Measurements from ENCODE around the gene GRIK3. TPM values are rescaled to one million over a fixed set of nuclear protein-coding genes. Genes with fewer than 3 reads are reported as not detected.
"Not testable (repeated sequence)": the region's sequence is repeated elsewhere in the genome, so short reads cannot be mapped to it uniquely, and the experiment has no call there.

GRIK3 gene
- total RNA-seq, 2 donors from 2014 or later = 0.30 to 0.55 TPM

- H3K4me3 ChIP-seq = no peak overlapping the region
- H3K27ac ChIP-seq = no peak overlapping the region
- no peaks in the 10 kb centered on the region for H3K27me3 ChIP-seq
- H3K9me3 ChIP-seq = no peaks in the 10 kb centered on the region
- H3K4me1 ChIP-seq = no peaks in the 10 kb centered on the region
- H3K36me3 ChIP-seq = no peaks in the 10 kb centered on the region
- DNase-seq (ENCODE audit: low spot score) = no peak
- no peak for TF ChIP-seq CTCF (IDR thresholded peaks at IDR 0.05)
Observed at GRCh38 chr1:36769886-36770830, 264.2 kb downstream of the GRIK3 start.

GRCh38 chr1:36768486-36769178, 265.7 kb downstream of the GRIK3 start:
- Histone ChIP-seq H3K27me3 (no peaks in the 10 kb centered on the region), H3K27ac (no peak overlapping the region), H3K4me1 (no peaks in the 10 kb centered on the region), H3K36me3 (no peaks in the 10 kb centered on the region), H3K9me3 (no peaks in the 10 kb centered on the region), H3K4me3 (no peak overlapping the region)
- no peak for DNase-seq (ENCODE audit: low spot score)
- TF ChIP-seq CTCF (IDR thresholded peaks at IDR 0.05) = no peak

GRCh38 chr1:36767429-36767828, 266.9 kb downstream of the GRIK3 start:
- H3K36me3 ChIP-seq; H3K9me3 ChIP-seq; DNase-seq (ENCODE audit: low spot score); H3K4me3 ChIP-seq; H3K27me3 ChIP-seq; H3K27ac ChIP-seq; H3K4me1 ChIP-seq: not testable (repeated sequence)

- DNase-seq (ENCODE audit: low spot score) = no peak
- Histone ChIP-seq H3K27me3 (no peaks in the 10 kb centered on the region), H3K36me3 (no peaks in the 10 kb centered on the region), H3K4me3 (no peak overlapping the region), H3K27ac (no peak overlapping the region), H3K9me3 (no peaks in the 10 kb centered on the region), H3K4me1 (no peaks in the 10 kb centered on the region)
- TF ChIP-seq CTCF (IDR thresholded peaks at IDR 0.05) = no peak
Observed at GRCh38 chr1:36766481-36766880, 267.8 kb downstream of the GRIK3 start.

- Histone ChIP-seq H3K27me3 (no peaks in the 10 kb centered on the region), H3K4me1 (no peaks in the 10 kb centered on the region), H3K9me3 (no peaks in the 10 kb centered on the region), H3K36me3 (no peaks in the 10 kb centered on the region), H3K4me3 (no peak overlapping the region), H3K27ac (no peak overlapping the region)
- no peak for TF ChIP-seq CTCF (IDR thresholded peaks at IDR 0.05)
- DNase-seq (ENCODE audit: low spot score) = no peak
Observed at GRCh38 chr1:36765785-36766300, 268.5 kb downstream of the GRIK3 start.

GRCh38 chr1:36764798-36765197, 269.5 kb downstream of the GRIK3 start:
- H3K27me3 ChIP-seq = no peaks in the 10 kb centered on the region
- H3K4me3 ChIP-seq = no peak overlapping the region
- TF ChIP-seq CTCF (IDR thresholded peaks at IDR 0.05) = no peak

More at GRCh38 chr1:36764798-36765197, 269.5 kb downstream of the GRIK3 start:
- DNase-seq (ENCODE audit: low spot score) = no peak
- Histone ChIP-seq H3K4me1 (no peaks in the 10 kb centered on the region), H3K36me3 (no peaks in the 10 kb centered on the region), H3K9me3 (peaks cover 0 to under 1% of the 10 kb centered on the region in 2 donors), H3K27ac (no peak overlapping the region)
